ENCODE measurements around the gene DDN. TPM values are rescaled to one million over a fixed set of nuclear protein-coding genes. Genes with fewer than 3 reads are reported as not detected.
A peak's percentile ranks its signal among the peaks of the same experiment; 100 is the strongest.

DDN gene
- total and polyA plus RNA-seq, 9 of the 15 experiments (the other 6 are each of a cell fraction or from before 2014, with no cell fraction given): 0.03 to 3.6 (median 1.6) TPM

GRCh38 chr12:48965298-48965838 is 33.8 kb downstream of the DDN start:
- in situ Hi-C loops (cut with MboI) (no loop called here), intact Hi-C loops (cut with micrococcal nuclease) (no loop called here)
- BruUV-seq (replicated peaks): no TSS peak
- Histone ChIP-seq H3K4me3 (no peak overlapping the region), H3K4me1 (replicated peaks in 1 of 2; ENCODE audit: control insufficient read depth in 2 of 2, insufficient read depth in 2 of 2, low read length in 2 of 2) (peaks cover 0 to 17% of the 10 kb centered on the region in 2 experiments; a peak in 3 of 5 replicates), H3K79me2 (ENCODE audit: control insufficient read depth, insufficient read depth, low read length) (no peaks in the 10 kb centered on the region), H3K27me3 (ENCODE audit: control insufficient read depth in 2 of 2, insufficient read depth in 2 of 2, low read length in 2 of 2) (no peaks in the 10 kb centered on the region), H3K36me3 (ENCODE audit: control insufficient read depth, insufficient read depth, low read length) (no peaks in the 10 kb centered on the region), H3K4me2 (ENCODE audit: insufficient read depth, low read length) (no peak overlapping the region), H3K9me3 (replicated peaks; ENCODE audit: control insufficient read depth, insufficient read depth, low read depth, low read length) (no peaks in the 10 kb centered on the region), H4K20me1 (replicated peaks; ENCODE audit: control insufficient read depth, insufficient read depth, low read length) (no peaks in the 10 kb centered on the region; the same call in 1 of the 2 replicates), H3K9ac (ENCODE audit: insufficient read depth in 1 of 2, low read depth in 2 of 2, low read length in 2 of 2) (no peak overlapping the region), H3K9me1 (ENCODE audit: control insufficient read depth, insufficient read depth, low read length) (no peaks in the 10 kb centered on the region), H2AFZ (ENCODE audit: low read depth, low read length) (no peak overlapping the region), H3K27ac (ENCODE audit: extremely low read depth, low read depth, low read length) (no peak overlapping the region)
- ChIA-PET CTCF (ENCODE audit: low intra/inter-chr PET ratio) (no interaction called here), POLR2A (interaction anchor here (0.5 kb wide), 1 partner anchor 113 kb away, joined by 5 read pairs; the partner anchor contains the start of gene DDX23)
- peak; percentile 44; the same call in 2 of the 3 replicates for ATAC-seq
- TF ChIP-seq RAD21 (CRISPR knock-in tag; conservative IDR thresholded peaks at IDR 0.05 in 1 of 2, IDR thresholded peaks at IDR 0.05 in 1 of 2) (peak in 1 of 2 experiments; percentile 26; a peak in 1 of 4 replicates), CTCF (IDR thresholded peaks at IDR 0.05 in 2 of 3, conservative IDR thresholded peaks at IDR 0.05 in 1 of 3; ENCODE audit: insufficient read depth in 2 of 3, low read depth in 1 of 3, low read length in 3 of 3) (peak in 2 of 3 experiments; percentile 13 to 43; a peak in 1 of 6 replicates), EHMT2 (IDR thresholded peaks at IDR 0.05) (no peak)
- no peak for FAIRE-seq
- DNase-seq (ENCODE audit: extremely low read depth in 1 of 4, low spot score in 3 of 4): peak in 1 of 4 experiments; percentile 17

All from K562 (cell line).